NCI-H2107 treated with DMSO at 0.1 percent for 48 hours (cell line): ENCODE data around the gene RAB26.

Experiments used
- DNase-seq: peaks from one replicate; lab custom pipeline; 2025; ENCODE audit not compliant: unreplicated experiment; lab: John Stamatoyannopoulos, UW

RAB26 gene

DNA sequence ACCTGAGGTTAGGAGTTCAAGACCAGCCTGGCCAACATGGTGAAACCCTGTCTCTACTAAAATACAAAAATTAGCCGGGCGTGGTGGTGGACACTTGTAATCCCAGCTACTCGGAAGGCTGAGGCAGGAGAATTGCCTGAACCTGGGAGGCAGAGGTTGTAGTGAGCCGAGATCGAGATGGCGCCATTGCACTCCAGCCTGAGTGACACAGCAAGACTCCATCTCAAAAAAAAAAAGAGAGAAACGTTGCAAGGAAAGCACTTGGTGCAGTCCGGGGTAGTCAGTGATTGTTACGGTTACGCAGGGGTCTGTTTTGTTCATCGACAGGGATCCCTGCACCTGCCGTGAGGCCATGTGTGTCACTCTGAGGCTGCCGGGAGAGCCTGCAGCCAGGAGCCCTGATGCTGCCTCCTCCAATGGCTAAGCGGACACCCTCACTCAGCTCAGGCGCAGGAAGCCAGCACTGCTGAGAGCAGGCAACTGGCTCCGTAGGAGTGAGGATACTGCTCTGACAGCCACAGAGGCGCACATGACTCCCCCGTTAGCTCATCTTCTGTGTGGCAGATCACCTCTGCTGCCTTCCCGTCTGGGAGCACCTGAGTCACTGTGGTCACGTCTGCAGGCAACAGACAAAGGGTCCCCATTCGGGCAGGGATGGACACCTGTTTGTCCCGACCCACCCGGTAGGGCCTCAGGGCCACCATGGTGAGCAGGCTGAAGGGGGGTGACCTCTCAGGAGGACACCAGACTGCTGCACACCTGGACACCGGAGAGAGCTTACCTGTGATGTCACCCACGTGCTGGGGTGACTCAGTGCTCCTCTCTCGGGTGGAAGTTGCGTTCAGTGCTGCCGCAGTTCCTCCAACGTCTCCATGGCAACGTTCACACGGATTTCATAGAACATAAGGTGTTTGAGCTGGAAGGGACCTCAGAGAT is 5.2 kb upstream of the RAB26 start:
- no peak for DNase-seq

DNA sequence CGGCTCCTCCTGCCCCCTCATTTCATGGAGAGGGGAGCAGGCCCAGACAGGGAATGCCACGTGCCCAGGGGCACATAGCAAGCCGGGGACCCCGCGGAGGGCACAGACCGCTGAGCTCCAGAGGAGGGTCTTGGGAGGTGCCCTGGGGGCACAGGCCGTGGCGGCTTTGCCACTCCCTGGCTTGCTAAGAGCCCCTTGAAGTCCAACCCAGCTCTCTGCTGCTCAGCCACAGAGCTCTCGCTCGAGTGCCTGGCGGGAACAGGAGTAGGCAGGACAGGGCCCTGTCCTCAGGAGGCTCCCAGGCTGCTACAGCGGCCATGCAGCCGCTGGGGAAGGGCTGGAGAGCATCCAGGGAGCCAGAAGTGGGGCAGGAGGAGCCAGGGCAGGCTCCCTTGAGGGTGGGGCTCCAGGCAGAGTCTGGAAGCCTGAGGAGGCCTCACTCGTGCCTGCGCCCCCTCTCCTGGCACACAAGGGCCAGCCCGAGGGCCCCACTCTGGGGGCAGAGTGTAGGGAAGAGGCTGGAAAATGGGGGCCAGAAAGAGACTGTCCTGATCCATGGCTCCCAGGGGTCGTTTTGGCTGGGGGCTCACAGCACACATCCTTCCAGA is 4.4 kb upstream of the RAB26 start:
- DNase-seq = no peak

DNA sequence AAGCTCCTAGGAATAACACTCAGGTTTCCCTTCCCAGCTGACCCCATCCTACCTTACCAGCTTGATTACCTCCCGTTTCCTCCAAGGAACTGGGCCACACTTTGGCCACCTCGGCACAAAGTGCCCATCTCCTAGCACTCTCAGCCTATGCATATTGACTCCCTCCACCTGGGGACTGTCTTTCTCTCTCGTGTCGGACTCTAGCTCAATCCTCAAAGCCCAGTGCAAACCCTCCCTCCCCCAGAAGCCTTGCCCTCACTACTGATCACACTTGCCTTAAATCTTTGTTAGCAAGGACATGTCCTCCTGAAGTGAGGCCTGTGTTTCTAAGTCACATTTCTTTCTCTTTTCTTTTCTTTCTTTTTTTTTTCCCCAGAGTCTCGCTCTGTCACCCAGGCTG is 2.6 kb upstream of the RAB26 start:
- no peak for DNase-seq

DNA sequence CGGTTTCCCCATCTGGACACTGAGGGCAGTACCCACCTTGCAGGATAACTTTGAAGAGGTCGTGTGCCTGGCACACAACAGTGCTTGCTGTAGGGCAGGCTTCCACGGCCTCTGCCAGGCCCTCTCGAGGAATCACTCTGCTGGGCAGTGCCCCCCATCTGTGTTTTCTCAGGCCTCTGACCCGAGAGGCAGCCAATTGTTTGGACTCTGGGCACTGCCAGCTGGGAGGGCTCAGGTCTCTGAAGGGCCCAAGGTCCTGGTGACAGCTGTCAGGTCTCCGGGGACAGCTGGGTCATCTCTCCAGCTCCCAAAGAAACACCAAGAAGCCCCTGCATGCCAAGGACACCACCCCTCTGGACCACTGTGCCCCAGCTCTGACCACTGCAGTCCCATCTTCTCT is 1.0 kb upstream of the RAB26 start:
- DNase-seq = no peak

DNA sequence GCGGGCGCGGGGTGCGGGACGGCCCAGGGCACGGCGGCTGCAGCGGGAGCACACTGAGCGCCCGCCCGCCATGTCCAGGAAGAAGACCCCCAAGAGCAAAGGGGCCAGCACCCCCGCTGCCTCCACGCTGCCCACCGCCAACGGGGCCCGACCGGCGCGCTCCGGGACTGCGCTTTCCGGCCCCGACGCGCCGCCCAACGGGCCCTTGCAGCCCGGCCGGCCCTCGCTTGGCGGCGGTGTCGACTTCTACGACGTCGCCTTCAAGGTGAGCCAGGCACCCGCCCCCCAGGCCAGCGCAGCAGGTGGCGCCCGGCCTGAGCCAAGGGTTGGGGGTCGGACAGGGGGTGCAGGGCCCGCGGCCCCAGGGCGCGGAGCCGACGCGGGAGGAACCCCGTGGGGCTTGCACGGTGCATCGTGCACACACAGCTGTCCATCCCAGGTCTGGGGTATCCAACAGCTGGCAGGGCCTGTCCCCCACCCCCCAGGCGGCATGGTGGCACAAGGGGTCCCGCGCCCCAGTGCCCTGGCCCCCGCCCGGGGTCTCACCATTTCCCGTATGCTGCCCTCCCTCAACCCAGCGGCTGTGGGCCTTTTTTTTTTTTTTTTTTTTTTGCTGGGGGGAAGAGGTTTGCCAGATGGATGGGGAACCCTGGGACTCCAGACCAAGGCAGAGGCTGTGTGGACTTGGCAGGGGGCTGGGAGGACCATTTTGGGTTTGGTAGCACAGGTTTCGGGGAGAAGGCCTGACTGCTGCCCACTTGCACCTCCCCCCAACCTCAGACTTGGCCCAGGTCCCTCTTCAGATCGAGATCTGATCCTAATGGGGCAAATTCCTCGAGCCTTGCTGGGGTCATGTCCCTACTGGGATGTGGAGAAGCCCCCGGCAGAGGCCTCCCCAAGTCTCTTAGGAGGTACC is 547 bp downstream of the RAB26 start:
- DNase-seq = no peak

DNA sequence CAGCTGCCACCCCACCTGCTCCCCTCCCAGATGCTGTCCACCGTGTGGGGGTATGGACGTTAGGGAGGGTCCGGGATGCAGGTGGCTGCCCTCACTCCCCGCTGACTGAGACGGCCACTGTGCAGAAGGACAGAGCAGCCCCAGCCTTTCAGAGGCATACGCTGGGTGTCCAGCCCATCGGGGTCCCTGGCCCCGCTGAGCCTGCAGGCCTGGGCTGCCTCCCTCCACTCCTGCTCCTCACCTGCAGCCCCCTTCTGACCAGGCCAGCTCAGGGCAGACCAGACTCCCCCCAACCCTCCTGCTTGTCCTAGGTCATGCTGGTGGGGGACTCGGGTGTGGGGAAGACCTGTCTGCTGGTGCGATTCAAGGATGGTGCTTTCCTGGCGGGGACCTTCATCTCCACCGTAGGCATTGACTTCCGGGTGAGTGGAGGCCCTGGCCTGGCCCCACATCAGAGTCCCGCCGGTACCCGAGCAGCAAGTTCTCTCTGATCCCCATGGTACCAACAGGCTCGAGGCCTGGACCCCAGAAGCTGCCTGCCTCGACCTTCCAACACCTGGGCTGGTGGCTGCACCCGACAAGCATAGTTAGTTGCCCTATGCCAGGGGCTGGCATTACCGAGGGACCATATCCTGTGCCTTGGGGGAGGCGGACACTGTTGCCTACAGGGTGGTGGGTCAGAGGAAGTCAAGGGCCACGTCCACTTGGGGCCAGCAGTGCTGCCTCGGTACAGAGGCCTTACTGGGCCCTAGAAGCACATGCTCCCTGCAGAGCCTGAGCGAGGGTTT is 1.4 kb downstream of the RAB26 start:
- DNase-seq = no peak

DNA sequence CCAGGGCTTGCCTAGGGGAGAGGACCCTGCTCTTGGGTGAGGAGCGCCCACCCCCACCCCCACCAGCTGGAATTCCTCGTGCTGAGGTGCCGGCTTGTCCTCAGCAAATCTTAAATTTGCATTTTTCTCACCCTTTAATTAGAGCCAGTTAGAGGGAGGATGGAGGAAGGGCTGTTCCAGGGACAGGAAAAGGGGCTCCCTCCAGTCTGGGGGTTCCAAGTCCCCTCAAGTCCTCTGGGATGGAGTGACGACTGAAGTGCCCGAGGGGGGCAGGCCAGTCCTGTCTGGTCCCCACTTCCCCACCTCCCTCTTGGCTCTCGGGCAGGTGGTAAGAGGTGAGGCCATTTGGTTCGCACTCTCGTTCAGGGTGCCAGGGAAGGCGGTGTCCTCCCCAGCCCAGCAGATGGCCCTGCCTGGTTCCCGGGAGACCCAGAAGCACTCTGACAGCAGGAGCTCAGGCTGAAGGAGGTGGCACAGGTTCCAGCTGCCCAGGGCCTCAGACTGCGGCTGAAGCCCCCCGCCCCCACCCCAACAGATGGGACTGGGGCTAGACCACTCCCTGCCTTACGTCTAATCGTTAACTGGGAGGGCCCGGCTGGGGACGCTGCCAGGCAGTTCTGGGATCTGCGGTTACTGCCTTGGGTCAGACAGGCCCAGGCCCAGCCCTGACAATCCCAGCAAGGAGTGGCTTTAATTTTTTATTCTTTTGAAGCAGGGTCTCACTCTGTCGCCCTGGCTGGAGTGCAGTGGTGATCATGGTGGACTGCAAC is 2.2 kb downstream of the RAB26 start:
- peak; percentile 59 for DNase-seq

DNA sequence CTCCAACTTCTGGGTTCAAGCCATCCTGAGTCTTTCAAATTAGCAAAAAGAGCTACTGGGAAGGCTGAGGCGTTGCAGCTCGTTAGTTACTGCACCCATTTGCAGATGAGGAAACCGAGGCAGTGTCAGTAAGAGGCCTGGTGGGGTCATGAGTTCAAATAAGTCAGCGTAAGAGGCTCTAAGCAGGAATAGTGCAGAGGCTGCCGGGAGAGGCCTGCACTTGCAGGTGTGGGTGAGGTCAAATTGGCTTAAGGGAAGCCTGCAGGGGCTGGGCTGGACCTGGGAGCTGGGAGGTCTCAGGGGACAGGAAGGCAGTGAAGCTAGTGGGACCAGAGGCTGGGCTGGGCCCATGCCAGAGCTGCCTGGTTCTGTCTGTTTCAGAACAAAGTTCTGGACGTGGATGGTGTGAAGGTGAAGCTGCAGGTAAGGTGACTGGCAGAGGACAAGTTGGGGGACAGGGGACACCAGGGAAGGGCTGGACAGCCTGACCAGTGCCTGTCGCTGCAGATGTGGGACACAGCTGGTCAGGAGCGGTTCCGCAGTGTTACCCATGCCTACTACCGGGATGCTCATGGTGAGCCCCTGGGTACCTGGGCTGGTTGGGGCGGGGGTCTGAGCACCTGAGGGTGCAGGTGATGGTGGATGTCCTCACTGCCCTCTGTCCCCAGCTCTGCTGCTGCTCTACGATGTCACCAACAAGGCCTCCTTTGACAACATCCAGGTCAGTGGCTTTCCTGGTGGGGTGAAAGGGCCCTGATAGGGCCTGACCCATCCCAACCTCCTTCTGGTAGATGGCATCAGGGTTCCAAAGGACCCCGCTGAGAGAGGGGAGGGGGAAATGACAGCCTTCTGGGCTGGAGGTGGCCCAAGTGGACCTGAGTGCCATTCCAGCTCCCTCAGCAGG is 3.0 kb downstream of the RAB26 start:
- DNase-seq = no peak

DNA sequence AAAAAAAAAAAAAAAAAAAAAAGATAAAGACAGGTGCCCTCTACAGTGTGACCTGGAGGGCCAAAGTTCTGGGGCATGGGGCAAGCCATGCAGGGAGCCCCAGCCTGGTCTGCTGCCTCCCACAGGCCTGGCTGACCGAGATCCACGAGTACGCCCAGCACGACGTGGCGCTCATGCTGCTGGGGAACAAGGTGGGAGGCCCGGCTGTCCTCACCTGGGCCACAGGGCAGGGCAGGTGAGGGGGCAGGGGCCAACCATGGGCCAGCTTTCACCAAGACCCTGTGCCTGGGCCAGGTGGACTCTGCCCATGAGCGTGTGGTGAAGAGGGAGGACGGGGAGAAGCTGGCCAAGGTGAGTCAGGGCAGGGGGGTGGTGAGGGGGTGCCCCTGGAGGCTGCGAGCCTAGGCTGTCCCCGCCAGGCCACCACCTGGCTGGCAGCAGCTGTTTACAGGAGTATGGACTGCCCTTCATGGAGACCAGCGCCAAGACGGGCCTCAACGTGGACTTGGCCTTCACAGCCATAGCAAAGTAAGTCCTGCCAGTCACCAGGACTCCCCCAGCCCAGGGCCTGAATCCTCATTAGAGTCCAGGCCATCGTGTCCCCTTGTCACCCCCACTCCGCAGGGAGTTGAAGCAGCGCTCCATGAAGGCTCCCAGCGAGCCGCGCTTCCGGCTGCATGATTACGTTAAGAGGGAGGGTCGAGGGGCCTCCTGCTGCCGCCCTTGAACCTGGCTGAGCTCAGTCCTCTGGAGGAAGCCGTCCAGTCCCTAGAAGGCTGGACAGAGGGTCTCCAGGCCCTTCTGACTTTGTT is 4.5 kb downstream of the RAB26 start:
- no peak for DNase-seq

DNA sequence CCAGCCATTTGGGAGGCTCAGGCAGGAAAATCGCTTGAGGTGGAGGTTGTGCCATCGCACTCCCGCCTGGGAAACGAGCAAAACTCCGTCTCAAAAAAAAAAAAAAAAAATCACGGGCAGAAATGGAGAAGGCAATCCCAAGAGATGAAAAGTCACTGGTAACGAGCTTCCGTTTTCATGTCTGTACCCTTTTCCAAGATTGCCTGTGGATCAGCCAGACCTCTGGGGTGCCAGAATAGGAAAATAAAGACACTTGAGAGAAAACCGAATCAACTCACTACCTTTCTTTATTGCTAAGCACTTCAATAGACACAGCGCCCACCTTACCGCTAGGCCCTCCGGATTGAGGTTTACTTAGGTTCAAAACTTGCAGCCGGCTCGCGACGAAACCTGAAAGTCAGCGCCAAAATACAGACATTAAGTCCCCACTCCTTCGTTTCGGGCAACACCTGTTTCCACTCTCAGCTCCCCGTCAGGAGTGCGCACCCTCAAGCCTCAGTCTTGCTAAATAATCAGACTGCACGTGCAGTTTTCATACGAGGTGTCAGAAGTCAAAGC is 6.2 kb downstream of the RAB26 start:
- no peak for DNase-seq

DNA sequence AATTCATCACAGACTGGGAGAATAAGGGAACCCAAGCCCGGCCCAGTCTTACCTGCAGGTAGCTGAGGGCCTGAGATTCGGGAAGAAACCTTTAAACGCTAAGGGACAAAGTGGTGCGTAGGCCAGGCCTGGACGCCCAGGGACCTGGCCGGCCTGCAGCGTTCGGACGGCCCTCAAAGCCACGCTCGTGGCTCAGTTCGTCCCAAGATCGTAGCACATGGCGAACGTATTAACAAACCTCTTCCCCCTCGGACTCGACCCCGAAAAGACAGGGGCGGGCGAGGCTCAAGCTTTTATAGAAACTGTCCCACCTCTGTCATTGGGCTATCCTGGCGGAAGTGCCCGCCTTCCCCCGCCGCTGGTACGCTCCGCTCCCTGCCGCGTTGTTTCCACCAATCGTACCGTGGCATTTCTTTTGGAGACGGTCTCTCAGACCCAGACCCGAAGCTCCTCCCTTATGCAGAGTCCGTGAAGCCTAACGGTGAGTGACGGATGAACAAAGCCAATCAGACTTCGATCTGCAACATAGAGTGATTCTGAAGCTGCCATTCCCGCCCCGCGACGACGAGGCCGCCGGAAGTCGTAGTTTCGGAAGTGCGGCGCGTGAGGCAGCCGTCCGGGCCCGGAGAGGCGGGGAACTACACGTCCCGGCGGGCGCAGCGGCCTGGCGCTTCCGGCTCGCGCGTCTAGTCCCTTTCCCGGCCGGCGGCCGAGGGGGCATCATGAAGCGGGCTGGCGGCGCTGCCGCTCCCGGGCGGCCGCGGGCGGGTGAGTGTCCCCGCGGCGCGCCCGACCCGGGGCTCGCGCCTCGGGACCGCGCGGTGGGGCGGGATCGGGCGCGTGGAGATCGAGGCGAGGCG is 6.9 kb downstream of the RAB26 start, which contains the start of gene TRAF7:
TSS of gene TRAF7 (plus strand) at position 692 of the 860 bp plus-strand sequence. CDS start 8,139 bp downstream, outside the sequence.
- peak; percentile 98 for DNase-seq

DNA sequence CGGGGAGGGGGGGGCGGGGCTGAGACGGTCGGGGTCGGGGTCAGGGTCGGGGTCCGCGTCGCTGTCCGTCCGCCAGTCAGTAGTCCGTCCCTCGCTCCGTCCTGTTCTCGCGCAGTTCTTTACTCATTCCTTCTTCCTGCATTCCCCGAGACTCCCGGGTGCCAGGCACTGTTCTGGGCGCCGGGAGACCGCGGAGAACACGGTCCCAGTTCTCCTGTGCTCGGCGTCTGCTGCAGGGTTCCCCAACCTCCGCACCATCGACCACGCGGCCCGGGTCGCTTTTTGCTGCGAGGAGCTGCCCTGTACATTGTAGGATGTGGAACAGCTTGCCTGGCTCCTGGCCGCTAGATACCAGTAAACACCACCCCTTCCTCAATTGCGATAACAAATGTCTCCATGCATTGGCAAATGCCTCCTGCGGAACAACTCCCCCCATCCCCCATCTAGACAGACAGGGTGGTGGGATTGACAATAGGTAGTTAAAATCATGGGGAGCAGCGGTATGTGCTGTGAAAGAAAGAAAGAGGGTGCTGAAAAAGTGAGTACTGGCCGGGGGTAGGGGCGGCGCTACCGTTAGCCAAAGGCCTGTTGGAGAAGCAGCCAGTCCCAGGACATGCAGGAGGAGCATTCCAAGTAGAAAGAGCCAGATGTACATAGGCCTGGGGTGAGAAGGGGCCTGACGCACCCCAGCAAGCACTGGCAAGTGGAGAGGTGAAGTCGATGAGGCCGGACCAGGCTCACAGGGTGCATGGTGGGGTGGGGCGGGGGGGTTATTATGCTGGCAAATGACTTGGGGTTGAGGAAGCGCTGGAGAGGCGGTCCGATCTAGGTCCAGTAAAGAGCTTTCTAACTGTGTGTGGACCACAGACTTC is 7.8 kb downstream of the RAB26 start:
- DNase-seq = no peak

DNA sequence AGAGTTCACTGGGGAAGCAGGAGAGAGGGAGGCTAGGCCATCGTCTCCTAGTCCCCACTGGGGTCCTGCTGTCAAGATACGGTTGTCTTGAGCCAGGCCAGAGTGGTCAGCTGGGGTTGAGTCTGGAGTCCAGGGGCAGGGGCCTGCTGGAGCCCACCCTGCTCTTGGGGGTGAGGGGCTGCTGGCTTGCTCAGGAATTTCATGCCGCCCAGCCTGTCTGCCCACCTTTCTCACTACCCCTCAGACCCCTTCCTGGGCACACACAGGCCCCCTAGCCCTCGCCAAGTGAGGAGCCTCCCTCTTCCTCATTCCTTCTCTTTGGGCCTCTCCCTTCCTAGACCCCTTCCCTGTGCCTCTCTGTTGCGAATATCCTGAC is 8.4 kb downstream of the RAB26 start:
- DNase-seq = no peak

DNA sequence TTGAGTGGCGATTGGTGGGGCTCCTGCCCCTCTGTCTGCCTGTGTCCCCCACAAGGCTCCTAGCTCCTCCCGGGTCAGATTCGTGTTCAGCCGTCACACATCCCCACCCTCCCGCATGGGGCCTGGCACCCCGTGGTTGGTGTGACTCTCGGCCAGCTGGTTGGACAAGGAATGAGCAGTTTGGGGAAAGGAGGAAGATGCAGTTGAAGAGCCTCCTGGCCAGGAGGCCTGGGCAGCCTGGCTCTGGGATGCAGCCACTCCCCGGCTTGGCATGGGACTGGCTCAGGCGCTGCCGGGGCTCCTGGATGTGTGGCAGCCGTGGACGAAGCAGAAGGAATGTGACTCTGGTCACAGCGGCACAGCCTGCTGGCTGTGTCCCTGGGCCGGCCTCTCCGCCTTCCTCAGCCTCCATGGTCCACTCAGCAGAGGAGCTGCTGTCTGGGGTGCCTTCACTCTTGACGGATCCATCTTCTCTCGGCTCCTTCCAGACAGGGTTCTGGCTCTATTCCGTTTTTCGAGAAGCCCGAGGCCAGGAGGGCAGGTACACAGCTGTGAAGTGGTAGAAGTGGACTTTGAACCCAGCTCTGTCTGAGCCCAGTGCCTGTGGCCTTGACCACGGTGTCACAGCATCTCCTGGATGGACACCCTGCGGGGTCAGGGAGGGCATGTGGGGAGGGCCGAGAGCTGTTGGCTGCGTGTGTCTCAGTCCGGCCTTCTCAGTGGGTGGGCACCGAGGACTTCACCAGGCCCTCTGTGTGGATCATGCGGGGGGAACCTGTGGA is 9.2 kb downstream of the RAB26 start:
- DNase-seq = no peak

DNA sequence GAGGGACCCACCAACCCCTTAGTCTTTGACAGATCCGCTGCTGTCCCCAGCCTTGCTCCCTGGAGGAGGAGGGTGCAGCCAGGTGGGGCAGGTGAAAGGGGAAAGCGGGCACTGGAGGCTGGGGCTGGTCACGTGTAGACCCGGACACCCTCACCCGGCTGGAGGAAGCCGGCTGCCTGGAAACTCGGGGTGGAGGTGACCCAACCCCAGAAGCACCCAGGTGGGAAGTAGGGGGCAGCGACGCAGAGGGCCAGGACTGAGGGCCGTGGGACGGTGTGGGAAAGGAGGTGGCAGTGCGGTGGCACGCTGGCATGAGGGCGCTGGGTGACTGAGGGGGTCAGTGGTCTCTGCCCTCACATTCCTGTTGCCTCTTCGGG is 9.8 kb downstream of the RAB26 start:
- no peak for DNase-seq
